Activated T-helper 9 cell treated with anti-CD3 and anti-CD28 coated beads, Interleukin-2, amount 50 U/mL, for 16 hours (primary cell): ENCODE measurements around the gene ALDH9A1.
A peak's percentile ranks its signal among the peaks of the same experiment; 100 is the strongest.
"Not testable (repeated sequence)": the region's sequence is repeated elsewhere in the genome, so short reads cannot be mapped to it uniquely, and the experiment has no call there.

Source experiments
- DNase-seq: peaks from one replicate; pipeline ENCODE4 v3.0.0-alpha.2; 2020; ENCODE audit warnings: low read depth

ALDH9A1 gene

DNA sequence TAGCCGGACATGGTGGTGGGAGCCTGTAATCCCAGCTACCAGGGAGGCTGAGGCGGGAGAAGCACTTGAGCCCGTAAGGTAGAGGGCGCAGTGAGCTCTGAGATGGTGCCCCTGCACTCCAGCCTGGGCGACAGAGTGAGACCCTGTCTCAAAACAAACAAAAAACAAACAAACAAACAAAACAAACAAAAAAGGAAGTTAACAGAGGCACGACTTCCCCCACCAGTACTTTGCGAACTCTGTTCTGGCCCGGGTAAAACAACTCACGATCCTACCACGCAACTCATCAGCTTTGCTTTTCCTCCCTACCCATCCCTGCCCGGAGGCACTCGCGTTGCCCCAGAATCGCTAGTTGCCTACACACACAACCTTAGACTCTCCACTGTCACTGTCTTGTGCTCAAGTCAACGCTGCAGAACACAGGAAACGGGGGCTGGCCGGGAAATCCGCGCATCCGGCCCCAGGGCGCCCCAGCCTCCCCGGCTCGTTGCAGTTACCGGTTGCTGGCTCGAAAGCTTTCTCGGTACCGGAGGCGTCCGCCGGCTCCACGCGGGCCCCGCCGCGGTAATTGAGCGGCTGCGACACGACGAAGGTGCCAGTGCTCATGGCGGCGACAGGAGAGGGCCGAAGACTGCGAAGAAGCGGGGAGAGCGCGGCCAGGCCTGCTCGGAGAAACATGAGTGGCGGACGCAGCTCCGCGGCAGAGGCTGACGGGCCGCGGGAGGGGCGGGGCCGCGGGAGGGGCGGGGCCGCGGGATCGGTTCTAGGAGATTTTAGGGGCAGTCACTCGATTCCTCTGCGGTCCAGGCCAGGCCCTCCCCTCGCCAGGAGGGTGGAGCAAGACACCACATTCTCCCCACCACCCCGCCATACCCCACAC is at the start of gene ALDH9A1:
ALDH9A1 (minus strand) TSS at position 682 of the 880 bp plus-strand sequence; CDS start at position 678, 4 bp downstream.
- DNase-seq = peak; percentile 73

DNA sequence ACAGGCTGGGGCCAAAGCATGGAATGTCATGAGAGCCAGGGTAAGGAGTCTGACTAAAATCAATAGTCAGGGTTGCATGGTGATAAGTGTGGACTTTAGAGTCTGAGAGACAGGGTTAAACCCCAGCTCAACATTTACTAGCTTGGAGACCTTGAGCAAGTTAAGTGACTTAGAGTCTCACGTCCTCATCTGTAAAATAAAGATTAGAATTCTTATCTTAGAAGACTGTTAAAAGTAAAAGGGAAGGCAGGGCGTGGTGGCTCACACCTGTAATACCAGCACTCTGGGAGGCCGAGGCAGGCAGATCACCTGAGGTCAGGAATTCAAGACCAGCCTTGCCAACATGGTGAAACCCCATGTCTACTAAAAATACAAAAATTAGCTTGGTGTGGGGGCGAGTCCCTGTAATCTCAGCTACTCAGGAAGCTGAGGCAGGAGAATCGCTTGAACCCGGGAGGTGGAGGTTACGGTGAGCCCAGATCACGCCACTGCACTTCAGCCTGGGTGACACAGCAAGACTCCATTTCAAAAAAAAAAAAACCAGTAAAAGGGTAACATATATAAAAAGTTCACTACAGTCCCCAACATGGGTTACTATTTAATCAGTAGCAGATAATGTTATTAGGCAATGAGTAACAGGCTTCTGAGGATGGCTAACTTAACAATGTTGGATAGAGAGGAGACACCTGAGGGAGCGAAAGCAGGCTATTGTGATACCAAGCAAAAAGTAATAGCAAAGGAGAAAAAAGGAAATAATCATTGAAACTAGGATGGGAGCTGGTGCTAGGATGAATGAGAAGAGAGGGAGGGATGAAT is 49.5 kb upstream of the ALDH9A1 start:
- DNase-seq = no peak

DNA sequence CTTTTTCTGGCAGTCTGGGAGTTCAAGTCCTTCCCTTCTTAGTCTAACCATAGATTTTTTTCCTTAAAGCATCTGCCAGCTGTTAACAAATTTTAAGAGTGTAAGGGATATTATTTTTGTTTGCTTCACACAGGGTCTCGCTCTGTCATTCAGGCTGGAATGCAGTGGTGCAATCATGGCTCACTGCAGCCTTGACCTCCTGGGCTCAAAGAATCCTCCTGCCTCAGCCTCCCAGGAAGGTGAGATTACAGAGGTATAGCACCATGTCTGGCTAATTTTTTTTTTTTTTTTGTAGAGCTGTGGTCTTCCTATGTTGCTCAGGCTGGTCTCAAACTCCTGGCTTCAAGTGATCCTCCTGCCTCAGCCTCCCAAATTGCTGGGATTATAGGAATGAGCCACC is 46.6 kb upstream of the ALDH9A1 start:
- DNase-seq = not testable (repeated sequence)

DNA sequence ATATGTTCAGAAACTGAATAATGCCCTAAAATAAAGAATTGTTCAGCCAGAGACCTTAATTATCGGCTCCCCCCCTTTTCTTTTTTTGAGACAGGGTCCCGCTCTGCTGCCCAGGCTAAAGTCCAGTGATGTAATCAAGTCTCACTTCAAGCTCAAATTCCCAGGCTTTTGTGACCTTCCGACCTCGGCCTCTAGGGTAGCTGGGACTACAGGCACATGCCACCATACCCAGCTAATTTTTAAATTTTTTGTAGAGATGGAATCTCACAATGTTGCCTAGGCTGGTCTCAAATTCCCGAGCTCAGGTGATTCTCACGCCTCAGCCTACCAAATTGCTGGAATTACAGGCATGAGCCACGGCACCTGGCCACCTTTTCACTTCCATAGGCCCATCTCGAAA is 43.8 kb upstream of the ALDH9A1 start:
- no peak for DNase-seq

DNA sequence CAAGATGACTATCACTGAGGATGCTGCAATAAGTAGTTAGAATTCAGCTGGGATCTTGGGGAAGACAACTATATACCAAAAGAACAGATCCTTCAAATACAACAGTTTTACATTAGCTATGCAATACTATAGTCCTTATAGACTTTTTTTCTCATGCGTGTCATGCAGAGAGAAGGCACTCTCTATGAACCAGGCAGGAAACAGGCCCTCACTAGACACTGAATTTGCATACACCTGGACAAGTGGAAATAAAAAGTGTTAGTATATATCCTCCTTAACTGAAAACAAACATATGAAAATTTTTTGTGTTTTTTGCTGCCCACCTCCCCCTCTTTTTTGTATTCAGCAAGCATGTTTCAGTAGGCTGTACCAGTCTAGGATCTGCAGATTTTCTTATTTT is 40.4 kb upstream of the ALDH9A1 start:
- DNase-seq = no peak

DNA sequence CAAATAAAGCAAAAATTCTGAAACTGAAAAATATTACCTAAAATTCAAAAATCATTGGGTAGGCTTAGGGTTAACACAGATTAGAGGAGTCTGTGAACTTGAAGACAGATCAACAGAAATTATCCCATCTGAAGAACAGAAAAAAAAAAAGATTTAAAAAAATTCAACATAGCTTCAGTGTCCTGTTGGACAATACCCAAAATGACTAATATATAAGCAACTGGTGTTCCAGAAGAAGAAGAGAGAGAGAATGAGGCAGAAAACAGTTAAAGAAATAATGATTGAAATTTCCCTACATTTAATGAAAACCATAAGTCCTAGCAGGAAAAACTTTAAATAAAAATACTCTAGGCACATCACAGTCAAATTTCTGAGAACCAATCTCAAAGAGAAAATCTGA is 38.8 kb upstream of the ALDH9A1 start:
- DNase-seq = no peak

DNA sequence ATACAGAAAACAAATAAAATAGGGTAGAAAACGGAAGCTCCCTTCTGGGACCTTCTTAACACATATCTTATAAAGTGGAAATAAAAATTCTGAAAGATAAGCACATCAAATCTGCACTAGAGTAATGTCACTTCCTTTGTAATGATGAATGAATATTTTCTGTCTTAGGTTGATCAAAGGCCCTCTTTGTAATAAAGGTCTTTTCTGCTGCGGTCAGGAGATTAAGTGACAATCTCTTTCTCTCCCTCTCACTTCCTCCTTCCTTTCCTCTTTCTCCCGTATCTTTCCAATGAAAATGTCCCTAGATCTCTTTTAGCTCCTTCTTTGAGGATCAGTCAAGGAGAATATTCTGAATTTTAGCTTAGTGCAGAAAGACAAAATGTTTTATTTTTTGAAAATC is 36.5 kb upstream of the ALDH9A1 start:
- no peak for DNase-seq

DNA sequence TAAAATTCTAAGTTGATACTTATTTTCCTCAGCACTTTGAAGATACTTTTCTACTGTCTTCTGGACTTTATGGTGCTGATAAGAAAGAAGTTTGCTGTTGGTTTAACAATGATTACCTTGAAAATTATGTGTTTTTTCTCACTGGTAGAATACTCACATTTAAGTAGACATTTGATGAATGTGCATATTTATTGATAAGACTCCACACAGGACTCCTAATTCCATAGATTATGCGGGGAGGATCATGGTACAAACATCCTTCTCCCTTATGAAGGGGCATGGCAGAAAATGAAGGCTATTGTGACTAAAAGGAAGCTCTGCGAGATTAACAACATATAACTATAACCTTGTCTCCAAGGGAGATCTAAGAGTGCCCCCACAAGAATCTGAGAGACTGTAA is 28.5 kb upstream of the ALDH9A1 start:
- DNase-seq = no peak

DNA sequence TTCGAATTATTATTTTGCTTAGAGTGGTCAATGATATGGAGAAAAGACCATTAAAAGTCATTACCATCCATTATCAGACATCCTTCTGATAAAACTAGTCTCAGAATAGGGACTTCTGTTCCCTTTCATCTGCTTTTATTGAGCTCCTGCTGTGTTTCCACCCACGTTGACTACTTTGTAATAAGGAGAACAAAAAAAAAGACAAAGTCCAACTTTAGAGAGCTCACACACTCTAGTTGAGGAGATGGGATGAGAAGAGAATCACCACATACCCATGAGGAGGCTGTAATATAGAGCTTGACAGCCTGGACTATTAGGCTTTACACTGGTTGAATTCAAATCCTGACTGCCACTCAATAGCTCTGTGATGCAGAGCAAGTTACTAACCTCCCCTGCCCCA is 27.8 kb upstream of the ALDH9A1 start:
- DNase-seq = no peak

DNA sequence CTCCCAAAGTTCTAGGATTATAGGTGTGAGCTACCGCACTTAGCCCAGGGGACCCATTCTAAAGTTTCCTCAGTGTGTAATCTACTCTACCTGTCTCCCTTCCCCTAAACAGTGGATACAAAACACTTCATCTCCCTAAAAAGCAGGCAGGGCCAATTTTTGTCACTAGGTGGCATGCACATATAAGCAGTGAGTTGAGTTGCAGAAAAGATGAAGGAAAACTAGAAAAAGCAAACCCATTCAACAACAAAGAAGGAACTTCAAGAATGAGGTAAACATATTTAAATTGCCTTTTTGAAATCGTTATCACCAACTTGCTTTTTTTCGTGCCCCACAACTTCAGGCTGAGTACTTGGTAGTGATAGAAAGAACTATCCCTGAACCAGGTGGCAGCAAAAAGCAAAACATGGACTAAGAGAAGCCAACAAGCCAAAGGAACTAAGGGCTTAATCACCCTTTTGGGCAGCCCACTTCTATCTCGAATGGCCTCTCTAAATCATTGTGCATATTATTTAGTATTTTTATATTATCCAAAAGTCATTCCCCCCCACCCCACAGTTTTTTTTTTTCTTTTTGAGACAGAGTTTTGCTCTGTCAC is 19.7 kb upstream of the ALDH9A1 start:
- DNase-seq = no peak

DNA sequence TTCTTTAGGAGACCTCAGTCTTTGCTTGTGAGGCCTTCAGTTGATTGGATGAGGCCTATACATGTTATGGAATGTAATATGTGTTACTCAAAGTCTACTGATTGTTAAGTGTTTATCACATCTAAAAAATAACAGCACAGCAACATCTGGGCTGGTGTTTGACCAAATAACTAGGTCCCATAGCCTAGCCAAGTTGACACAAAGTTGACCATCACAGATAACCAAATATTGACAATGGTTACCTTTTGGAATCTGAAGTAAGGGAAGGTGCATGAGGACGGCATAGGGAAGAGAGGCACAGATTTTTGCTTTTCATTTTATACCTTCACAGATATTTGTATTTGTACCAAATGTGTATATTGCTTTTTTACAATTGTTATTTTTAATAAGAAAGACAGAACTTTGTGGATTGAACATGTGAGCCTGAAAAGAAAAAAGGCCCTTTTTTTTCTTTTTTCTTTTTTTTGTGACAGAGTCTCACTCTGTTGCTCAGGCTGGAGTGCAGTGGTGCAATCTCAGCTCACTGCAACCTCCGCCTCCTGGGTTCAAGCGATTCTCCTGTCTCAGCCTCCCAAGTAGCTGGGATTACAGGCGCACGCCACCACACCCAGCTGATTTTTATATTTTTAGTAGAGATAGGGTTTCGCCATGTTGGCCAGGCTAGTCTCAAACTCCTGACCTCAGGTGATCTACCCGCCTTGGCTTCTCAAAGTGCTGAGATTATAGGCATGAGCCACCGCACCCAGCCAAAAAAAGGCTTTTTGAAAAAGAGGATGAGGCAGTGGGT is 18.1 kb upstream of the ALDH9A1 start:
- not testable (repeated sequence) for DNase-seq

DNA sequence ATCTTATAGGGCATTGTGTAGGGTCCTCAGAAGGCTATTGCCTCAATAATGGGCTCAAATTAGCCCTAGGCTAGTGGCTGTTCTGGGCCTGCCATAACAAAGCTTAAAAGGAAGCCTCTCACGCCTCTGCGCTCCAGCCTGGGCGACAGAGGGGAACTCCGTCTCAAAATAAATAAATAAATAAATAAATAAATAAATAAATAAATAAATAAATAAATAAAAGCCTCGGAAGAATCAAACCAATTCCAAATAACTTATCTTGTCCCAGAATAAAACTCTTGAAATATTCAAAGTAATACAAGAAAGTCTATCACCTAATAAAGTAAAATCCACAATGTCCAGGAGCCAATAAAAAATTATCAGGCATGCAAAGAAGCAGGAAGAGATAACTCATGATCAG is 14.4 kb upstream of the ALDH9A1 start:
- no peak for DNase-seq

DNA sequence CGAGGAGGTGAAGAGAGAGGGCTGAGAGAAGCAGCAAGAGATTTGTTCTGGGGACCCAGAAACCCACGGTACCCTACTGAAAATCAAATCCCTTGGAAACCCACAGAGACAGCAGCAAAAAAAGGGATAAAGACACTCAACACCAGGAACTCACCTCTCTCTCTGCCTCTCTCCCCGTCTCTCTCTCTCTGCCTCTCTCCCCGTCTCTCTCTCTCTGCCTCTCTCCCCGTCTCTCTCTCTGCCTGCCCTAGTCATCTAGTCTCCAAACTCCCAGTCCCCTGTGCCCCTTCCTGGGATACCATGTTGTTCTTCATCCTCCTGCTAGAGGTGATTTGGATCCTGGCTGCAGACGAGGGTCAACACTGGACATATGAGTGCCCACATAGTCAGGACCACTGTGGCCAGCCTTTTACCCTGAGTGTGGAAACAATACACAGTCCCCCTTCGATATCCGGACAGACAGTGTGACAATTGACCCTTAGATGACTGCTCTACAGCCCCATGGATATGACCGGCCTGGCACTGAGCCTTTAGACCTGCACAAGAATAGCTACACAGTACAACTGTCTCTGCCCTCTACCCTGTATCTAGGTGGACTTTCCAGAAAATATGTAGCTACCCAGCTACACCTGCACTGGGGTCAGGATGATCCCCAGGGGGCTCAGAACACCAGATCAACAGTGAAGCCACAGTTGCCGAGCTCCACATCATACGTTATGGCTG is 9.8 kb upstream of the ALDH9A1 start:
- DNase-seq = no peak

DNA sequence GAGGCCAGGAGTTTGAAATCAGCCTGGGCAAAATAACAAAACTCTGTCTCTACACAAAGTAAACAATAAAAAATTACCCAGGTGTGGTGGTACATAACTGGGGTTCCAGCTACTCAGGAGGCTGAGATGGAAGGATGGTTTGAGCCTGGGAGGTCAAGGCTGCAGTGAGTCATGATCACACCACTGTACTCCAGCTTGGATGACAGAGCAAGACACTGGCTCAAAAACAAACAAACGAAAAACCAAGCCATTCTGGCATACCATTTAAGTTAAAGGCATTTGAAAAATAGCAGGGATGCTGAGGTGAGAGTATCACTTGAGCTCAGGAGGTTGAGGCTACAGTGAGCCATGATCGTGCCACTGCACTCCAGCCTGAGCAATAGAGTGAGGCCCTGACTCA is 5.3 kb upstream of the ALDH9A1 start:
- no peak for DNase-seq

DNA sequence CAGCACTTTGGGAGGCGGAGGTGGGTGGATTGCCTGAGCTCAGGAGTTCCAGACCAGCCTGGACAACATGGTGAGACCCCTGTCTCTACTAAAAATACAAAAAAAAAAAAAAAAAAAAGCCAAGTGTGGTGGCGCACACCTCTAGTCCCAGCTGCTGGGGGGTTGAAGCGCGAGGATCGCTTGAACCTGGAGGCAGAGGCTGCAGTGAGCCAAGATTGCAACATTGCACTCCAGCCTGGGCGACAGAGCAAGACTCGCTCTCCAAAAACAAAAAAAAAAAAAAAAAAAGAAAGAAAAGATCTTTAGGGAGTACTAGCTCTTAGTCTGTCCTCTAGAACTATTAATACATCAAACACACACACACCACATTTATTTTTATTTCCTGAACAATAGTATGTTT is 3.6 kb upstream of the ALDH9A1 start:
- not testable (repeated sequence) for DNase-seq

DNA sequence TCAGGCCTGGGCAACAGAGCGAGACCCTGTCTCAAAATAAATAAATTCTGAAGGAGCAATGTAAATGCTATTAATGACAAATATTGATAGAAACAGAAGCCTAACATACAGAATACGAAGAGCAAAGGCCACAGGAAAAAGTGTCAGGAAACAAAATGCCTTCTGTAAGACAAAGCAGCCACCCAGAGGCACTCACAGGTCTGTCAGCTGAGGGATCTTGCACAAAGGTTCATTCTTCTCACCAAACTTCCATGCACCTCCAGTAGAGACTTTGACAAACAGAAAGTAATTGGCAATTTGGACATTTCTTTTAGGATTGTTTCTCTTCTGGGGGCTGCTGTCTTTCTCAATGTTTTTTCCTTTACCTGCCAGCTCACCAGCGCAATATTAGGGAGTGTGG is 1.2 kb upstream of the ALDH9A1 start:
- DNase-seq = no peak

DNA sequence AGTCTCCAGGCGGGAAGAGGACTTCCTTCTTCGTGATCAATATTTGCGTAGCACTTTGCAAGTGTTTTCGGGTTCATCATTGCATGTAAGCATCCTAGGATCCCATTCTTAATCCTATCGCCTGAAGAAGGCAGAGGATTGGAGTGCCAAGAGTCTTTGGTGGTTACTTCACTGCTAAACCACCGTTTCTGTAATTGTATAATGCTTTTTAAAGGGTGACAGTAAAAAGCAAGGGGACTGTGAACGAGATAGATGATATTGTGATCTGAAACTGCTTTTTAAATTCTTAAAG is 345 bp upstream of the ALDH9A1 start:
- DNase-seq = no peak

DNA sequence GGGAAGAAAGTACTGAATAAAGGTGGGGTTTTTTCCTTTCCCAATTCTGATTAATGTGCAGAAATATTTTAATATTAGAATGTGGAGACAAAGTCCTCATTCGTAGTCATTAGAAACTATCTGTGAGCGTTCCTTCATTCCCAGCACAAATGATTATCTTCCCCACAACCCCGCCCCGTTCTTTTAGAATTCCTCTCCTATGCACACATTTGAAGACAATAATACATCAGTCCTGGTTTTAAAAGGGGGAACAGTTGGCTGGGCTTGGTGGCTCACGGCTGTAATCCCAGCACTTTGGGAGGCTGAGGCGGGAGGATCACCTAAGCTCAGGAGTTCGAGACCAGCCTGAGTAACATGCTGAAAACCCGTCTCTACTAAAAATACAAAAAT is 876 bp downstream of the ALDH9A1 start:
- DNase-seq = no peak

DNA sequence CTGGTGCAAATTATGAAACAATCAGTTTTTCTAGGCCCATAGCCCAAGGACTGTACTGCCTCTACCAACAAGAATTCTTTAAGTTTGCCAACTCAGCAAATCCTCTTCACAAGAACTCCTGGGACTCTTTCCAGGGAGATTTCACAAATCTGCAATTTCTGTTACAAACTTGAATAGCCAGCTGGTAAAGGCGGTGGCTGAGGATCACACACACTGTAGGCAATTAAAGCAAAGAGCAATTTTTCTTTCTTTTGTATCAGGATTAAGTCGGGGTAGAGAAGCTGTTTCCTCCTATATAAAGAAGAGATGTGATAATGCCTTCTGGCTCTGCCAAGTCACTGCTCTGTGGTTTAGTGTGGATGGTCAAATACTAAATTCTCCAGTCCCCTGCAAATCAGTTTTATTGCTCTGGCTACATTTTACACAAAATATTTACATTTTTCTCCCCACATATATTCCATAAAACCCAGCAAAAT is 1.7 kb downstream of the ALDH9A1 start:
- DNase-seq = no peak

DNA sequence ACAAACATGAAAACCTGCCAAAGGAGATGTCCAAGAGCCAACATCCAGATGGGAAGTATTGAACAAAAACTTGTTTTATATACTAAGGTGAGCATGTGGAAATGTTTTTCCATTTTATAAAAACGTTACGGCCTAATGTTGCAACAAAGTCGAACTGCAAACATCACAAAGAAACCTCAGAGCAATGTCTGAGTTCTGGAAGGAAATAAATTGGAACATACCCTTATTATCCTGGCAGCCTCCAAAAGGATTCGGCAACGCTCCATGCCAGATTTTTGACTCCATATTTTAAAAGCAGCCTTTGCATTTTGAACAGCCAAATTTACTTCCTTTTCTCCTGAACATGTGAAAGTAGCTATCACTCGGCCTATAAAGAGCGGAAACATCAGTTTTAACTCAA is 3.3 kb downstream of the ALDH9A1 start:
- DNase-seq = no peak

DNA sequence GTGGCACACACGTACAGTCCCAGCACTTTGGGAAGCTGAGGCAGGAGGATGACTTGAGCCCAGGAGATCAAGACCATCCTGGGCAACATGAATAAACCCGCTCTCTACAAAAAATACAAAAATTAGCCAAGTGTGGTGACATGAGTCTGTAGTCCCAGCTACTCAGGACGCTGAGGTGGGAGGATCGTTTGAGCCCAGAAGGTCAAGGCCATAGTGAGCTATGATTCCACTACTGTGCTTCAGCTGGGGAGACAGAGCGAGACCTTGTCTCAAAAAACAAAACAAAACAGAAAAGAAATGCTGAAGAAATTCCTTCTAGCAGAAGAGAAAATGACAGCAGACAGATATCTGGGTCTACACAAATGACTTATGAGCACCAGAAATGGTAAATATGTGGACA is 10.3 kb downstream of the ALDH9A1 start:
- DNase-seq = no peak
